ENCODE data around the gene MMP15. TPM values are rescaled to one million over a fixed set of nuclear protein-coding genes. Genes with fewer than 3 reads are reported as not detected.

Gene MMP15
- total and polyA plus RNA-seq, 2 of the 13 experiments (the other 11 are each of a cell fraction or from before 2014, with no cell fraction given), result 35.2 to 44.9 TPM

DNA sequence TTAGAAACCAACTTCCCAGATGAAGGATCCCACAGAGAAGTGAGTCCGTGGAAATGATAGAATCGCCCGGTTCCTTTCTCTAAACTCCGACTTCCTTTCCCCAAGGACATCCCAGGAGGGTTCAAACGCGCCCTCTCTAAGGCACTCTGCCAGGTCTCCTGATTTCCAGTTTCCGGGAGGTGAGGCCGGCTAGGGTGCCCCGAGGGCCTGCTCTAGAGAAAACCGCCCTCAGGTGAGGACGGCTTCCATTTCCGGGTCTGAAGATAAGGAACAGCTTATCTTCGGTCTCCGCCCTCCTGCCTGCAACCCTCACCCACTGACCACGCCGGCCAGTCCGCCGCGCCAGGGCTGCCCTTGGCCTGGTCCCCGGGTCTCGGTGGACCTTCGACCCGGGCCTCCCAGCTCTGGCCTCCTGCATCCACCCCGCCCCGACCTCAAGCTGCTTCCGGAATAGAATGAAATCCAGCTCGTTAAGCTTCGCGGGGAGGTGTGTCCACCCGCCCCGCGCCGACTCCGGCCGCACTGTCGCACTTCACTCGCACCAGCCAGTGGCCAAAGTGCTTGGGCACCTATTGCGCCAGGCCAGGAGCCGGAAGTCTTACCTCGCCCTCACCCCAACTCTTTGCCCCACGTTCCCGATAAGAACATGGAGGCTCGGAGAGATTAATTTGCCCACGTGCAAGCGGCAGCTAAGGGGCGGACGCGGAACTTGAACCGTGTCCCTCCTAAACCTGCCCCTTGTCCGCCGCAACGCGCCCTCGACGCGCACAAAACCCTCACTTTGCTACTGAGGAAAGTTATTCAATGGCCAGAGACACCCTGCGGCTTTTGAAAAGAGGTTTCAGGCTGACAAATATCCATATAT lies 836 bp upstream of the MMP15 start (continued):
- TF ChIP-seq ZNF749 (CRISPR knock-in tag; IDR thresholded peaks at IDR 0.05; ENCODE audit: borderline replicate concordance) (no peak; the same call in 1 of the 2 replicates), PAWR (CRISPR knock-in tag; IDR thresholded peaks at IDR 0.05; ENCODE audit: borderline replicate concordance) (no peak), KDM2A (CRISPR knock-in tag; IDR thresholded peaks at IDR 0.05; ENCODE audit: borderline replicate concordance, low read depth) (peak; percentile 93), SIX1 (CRISPR knock-in tag; IDR thresholded peaks at IDR 0.05; ENCODE audit: borderline replicate concordance) (no peak), NFIB (CRISPR knock-in tag; IDR thresholded peaks at IDR 0.05; ENCODE audit: borderline replicate concordance) (no peak), ZNF879 (CRISPR knock-in tag; IDR thresholded peaks at IDR 0.05) (no peak), MBD4 (IDR thresholded peaks at IDR 0.05; ENCODE audit: borderline replicate concordance, low read length) (no peak), NFE2 (CRISPR knock-in tag; IDR thresholded peaks at IDR 0.05) (no peak), MTA3 (CRISPR knock-in tag; IDR thresholded peaks at IDR 0.05) (no peak)
- TF ChIP-seq, protein P1, sequence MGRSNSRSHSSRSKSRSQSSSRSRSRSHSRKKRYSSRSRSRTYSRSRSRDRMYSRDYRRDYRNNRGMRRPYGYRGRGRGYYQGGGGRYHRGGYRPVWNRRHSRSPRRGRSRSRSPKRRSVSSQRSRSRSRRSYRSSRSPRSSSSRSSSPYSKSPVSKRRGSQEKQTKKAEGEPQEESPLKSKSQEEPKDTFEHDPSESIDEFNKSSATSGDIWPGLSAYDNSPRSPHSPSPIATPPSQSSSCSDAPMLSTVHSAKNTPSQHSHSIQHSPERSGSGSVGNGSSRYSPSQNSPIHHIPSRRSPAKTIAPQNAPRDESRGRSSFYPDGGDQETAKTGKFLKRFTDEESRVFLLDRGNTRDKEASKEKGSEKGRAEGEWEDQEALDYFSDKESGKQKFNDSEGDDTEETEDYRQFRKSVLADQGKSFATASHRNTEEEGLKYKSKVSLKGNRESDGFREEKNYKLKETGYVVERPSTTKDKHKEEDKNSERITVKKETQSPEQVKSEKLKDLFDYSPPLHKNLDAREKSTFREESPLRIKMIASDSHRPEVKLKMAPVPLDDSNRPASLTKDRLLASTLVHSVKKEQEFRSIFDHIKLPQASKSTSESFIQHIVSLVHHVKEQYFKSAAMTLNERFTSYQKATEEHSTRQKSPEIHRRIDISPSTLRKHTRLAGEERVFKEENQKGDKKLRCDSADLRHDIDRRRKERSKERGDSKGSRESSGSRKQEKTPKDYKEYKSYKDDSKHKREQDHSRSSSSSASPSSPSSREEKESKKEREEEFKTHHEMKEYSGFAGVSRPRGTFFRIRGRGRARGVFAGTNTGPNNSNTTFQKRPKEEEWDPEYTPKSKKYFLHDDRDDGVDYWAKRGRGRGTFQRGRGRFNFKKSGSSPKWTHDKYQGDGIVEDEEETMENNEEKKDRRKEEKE (IDR thresholded peaks at IDR 0.05), result no peak
- TF ChIP-seq, protein P2, sequence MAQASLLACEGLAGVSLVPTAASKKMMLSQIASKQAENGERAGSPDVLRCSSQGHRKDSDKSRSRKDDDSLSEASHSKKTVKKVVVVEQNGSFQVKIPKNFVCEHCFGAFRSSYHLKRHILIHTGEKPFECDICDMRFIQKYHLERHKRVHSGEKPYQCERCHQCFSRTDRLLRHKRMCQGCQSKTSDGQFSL (CRISPR knock-in tag; IDR thresholded peaks at IDR 0.05), result no peak; the same call in 1 of the 2 replicates
- TF ChIP-seq, protein P3, sequence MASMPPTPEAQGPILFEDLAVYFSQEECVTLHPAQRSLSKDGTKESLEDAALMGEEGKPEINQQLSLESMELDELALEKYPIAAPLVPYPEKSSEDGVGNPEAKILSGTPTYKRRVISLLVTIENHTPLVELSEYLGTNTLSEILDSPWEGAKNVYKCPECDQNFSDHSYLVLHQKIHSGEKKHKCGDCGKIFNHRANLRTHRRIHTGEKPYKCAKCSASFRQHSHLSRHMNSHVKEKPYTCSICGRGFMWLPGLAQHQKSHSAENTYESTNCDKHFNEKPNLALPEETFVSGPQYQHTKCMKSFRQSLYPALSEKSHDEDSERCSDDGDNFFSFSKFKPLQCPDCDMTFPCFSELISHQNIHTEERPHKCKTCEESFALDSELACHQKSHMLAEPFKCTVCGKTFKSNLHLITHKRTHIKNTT (CRISPR knock-in tag; IDR thresholded peaks at IDR 0.05), result no peak
- TF ChIP-seq, protein P4, sequence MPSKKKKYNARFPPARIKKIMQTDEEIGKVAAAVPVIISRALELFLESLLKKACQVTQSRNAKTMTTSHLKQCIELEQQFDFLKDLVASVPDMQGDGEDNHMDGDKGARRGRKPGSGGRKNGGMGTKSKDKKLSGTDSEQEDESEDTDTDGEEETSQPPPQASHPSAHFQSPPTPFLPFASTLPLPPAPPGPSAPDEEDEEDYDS (CRISPR knock-in tag; IDR thresholded peaks at IDR 0.05), result peak; percentile 73
- TF ChIP-seq, protein P5, sequence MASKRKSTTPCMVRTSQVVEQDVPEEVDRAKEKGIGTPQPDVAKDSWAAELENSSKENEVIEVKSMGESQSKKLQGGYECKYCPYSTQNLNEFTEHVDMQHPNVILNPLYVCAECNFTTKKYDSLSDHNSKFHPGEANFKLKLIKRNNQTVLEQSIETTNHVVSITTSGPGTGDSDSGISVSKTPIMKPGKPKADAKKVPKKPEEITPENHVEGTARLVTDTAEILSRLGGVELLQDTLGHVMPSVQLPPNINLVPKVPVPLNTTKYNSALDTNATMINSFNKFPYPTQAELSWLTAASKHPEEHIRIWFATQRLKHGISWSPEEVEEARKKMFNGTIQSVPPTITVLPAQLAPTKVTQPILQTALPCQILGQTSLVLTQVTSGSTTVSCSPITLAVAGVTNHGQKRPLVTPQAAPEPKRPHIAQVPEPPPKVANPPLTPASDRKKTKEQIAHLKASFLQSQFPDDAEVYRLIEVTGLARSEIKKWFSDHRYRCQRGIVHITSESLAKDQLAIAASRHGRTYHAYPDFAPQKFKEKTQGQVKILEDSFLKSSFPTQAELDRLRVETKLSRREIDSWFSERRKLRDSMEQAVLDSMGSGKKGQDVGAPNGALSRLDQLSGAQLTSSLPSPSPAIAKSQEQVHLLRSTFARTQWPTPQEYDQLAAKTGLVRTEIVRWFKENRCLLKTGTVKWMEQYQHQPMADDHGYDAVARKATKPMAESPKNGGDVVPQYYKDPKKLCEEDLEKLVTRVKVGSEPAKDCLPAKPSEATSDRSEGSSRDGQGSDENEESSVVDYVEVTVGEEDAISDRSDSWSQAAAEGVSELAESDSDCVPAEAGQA (IDR thresholded peaks at IDR 0.05; ENCODE audit: low read depth), result 0 out of 2 replicates have a peak, but pooled peaks have one; percentile 34
- TF ChIP-seq, protein P5 (CRISPR knock-in tag; IDR thresholded peaks at IDR 0.05; ENCODE audit: borderline replicate concordance), result no peak
- TF ChIP-seq, protein P6, sequence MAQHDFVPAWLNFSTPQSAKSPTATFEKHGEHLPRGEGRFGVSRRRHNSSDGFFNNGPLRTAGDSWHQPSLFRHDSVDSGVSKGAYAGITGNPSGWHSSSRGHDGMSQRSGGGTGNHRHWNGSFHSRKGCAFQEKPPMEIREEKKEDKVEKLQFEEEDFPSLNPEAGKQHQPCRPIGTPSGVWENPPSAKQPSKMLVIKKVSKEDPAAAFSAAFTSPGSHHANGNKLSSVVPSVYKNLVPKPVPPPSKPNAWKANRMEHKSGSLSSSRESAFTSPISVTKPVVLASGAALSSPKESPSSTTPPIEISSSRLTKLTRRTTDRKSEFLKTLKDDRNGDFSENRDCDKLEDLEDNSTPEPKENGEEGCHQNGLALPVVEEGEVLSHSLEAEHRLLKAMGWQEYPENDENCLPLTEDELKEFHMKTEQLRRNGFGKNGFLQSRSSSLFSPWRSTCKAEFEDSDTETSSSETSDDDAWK (CRISPR knock-in tag; IDR thresholded peaks at IDR 0.05), result no peak

Measured in HepG2 (cell line).